Measurements from ENCODE around the gene SCART1.

SCART1 gene

GRCh38 chr10:133456041-133456951 is 2.6 kb downstream of the SCART1 start:
- Histone ChIP-seq H3K4me1 (ENCODE audit: control insufficient read depth, low read length) (no peaks in the 10 kb centered on the region), H3K27me3 (ENCODE audit: control insufficient read depth, low read length) (no peaks in the 10 kb centered on the region), H3K9me3 (ENCODE audit: control insufficient read depth, insufficient read depth, low read length) (no peaks in the 10 kb centered on the region), H3F3A (ENCODE audit: control insufficient read depth, insufficient read depth) (no peaks in the 10 kb centered on the region), H3K79me2 (ENCODE audit: control insufficient read depth, low read length) (no peaks in the 10 kb centered on the region), H4K20me1 (ENCODE audit: control insufficient read depth, insufficient read depth, low read depth, low read length) (no peaks in the 10 kb centered on the region), H3K4me2 (ENCODE audit: low read length) (no peak overlapping the region), H3K27ac (ENCODE audit: low read depth, low read length) (no peak overlapping the region), H3K9me2 (replicated peaks; ENCODE audit: control insufficient read depth, low read length) (no peaks in the 10 kb centered on the region), H3K36me3 (ENCODE audit: control insufficient read depth, low read length) (no peaks in the 10 kb centered on the region), H3K4me3 (ENCODE audit: low read length) (no peak overlapping the region)
- no peak for TF ChIP-seq CTCF (IDR thresholded peaks at IDR 0.05; ENCODE audit: low read depth, low read length, poor library complexity, severe bottlenecking)
- no peak for TF ChIP-seq EZH2phosphoT487 (IDR thresholded peaks at IDR 0.05; ENCODE audit: borderline replicate concordance, low read length)

GRCh38 chr10:133457100-133457841 is 3.5 kb downstream of the SCART1 start:
- Histone ChIP-seq H3K4me3 (ENCODE audit: low read length) (no peak overlapping the region), H3K79me2 (ENCODE audit: control insufficient read depth, low read length) (no peaks in the 10 kb centered on the region), H3K9me2 (replicated peaks; ENCODE audit: control insufficient read depth, low read length) (no peaks in the 10 kb centered on the region), H4K20me1 (ENCODE audit: control insufficient read depth, insufficient read depth, low read depth, low read length) (no peaks in the 10 kb centered on the region), H3K36me3 (ENCODE audit: control insufficient read depth, low read length) (no peaks in the 10 kb centered on the region), H3K4me2 (ENCODE audit: low read length) (no peak overlapping the region), H3K27ac (ENCODE audit: low read depth, low read length) (no peak overlapping the region), H3K4me1 (ENCODE audit: control insufficient read depth, low read length) (no peaks in the 10 kb centered on the region), H3F3A (ENCODE audit: control insufficient read depth, insufficient read depth) (no peaks in the 10 kb centered on the region), H3K9me3 (ENCODE audit: control insufficient read depth, insufficient read depth, low read length) (no peaks in the 10 kb centered on the region), H3K27me3 (ENCODE audit: control insufficient read depth, low read length) (no peaks in the 10 kb centered on the region)
- no peak for TF ChIP-seq EZH2phosphoT487 (IDR thresholded peaks at IDR 0.05; ENCODE audit: borderline replicate concordance, low read length)
- TF ChIP-seq CTCF (IDR thresholded peaks at IDR 0.05; ENCODE audit: low read depth, low read length, poor library complexity, severe bottlenecking), result no peak

- Histone ChIP-seq H3K9me3 (ENCODE audit: control insufficient read depth, insufficient read depth, low read length) (no peaks in the 10 kb centered on the region), H3K79me2 (ENCODE audit: control insufficient read depth, low read length) (no peaks in the 10 kb centered on the region), H3K4me3 (ENCODE audit: low read length) (no peak overlapping the region), H3K4me1 (ENCODE audit: control insufficient read depth, low read length) (no peaks in the 10 kb centered on the region), H4K20me1 (ENCODE audit: control insufficient read depth, insufficient read depth, low read depth, low read length) (no peaks in the 10 kb centered on the region), H3K36me3 (ENCODE audit: control insufficient read depth, low read length) (no peaks in the 10 kb centered on the region), H3K27me3 (ENCODE audit: control insufficient read depth, low read length) (no peaks in the 10 kb centered on the region), H3K9me2 (replicated peaks; ENCODE audit: control insufficient read depth, low read length) (no peaks in the 10 kb centered on the region), H3F3A (ENCODE audit: control insufficient read depth, insufficient read depth) (no peaks in the 10 kb centered on the region), H3K27ac (ENCODE audit: low read depth, low read length) (no peak overlapping the region), H3K4me2 (ENCODE audit: low read length) (no peak overlapping the region)
- TF ChIP-seq EZH2phosphoT487 (IDR thresholded peaks at IDR 0.05; ENCODE audit: borderline replicate concordance, low read length) (no peak), CTCF (IDR thresholded peaks at IDR 0.05; ENCODE audit: low read depth, low read length, poor library complexity, severe bottlenecking) (no peak)
Observed at GRCh38 chr10:133458021-133458709, 4.4 kb downstream of the SCART1 start.
